HepG2 (cell line): ENCODE results near the gene TPO. TPM values are rescaled to one million over a fixed set of nuclear protein-coding genes. Genes with fewer than 3 reads are reported as not detected.

ENCODE experiments used
- ATAC-seq: fragments of 200-7000 bp; cut with Tn5 transposase; 3 replicates; pipeline ENCODE4 v1.9.1; 2020; ENCODE audit warnings: mild to moderate bottlenecking, moderate library complexity
- BruUV-seq: library from RNA; stranded (reverse); fragments of 400-500 nt; replicated peaks from 2 replicates; lab custom pipeline; 2021; lab: Mats Ljungman, UMichigan
- CTCF ChIA-PET: fragments of 300-600 bp; formaldehyde crosslinking; extraction: SDS; loops from one replicate; lab custom pipeline; 2021; ENCODE audit warnings: low total read pairs, inconsistent platforms, low intra/inter-chr PET ratio; lab: Yijun Ruan, JAX
- POLR2A ChIA-PET: fragments of 350-600 bp; sonication (Branson Sonifier 250); formaldehyde crosslinking; loops from one replicate; lab custom pipeline; 2020; ENCODE audit warnings: antibody characterized with exemption, inconsistent platforms; lab: Yijun Ruan, JAX
- DNase-seq: peaks from one replicate; pipeline ENCODE4 v3.0.0-alpha.2; 2015; ENCODE audit warnings: low spot score
- FAIRE-seq: peaks from 3 replicates; lab custom pipeline; 2011; peaks lifted over from hg19 to GRCh38; lab: Jason Lieb, UNC
- H2AFZ ChIP-seq: one replicate; pipeline ENCODE4 v1.6.1; 2011; ENCODE audit warnings: low read length, inconsistent platforms
- H3K27ac ChIP-seq: fragments of 300-600 bp; 3 replicates; pipeline ENCODE4 v1.8.0; 2011; ENCODE audit warnings: mixed run types, mild to moderate bottlenecking, mixed read lengths, low read length, inconsistent platforms; ENCODE audit not compliant: insufficient read depth; ENCODE audit errors: extremely low read length
- H3K27me3 ChIP-seq, 2 experiments: fragments of 200-600 bp in 1 of 2; 2 replicates in 1 of 2; 3 replicates in 1 of 2; pipeline versions ENCODE4 v1.6.0 to v1.8.0; 2011; ENCODE audit warnings: low read length in 2 of 2, mild to moderate bottlenecking in 2 of 2, moderate library complexity in 2 of 2, inconsistent platforms in 1 of 2; ENCODE audit not compliant: insufficient read depth in 2 of 2, control insufficient read depth in 1 of 2
- H3K36me3 ChIP-seq, 2 experiments: fragments of 200-600 bp in 1 of 2; replicated peaks in 1 of 2; 2 replicates in 1 of 2; 3 replicates in 1 of 2; pipeline versions ENCODE4 v1.5.1 to v1.8.0; 2011; ENCODE audit warnings: low read length in 2 of 2, inconsistent platforms in 1 of 2; ENCODE audit not compliant: insufficient read depth in 2 of 2, control insufficient read depth in 1 of 2
- H3K4me1 ChIP-seq: 2 replicates; pipeline ENCODE4 v1.5.1; 2012; ENCODE audit warnings: low read length, inconsistent platforms; ENCODE audit not compliant: insufficient read depth
- H3K4me2 ChIP-seq: 2 replicates; pipeline ENCODE4 v1.6.0; 2011; ENCODE audit warnings: low read depth, low read length, inconsistent platforms
- H3K4me3 ChIP-seq, 3 experiments: fragments of 200-600 bp in 1 of 3; sonication (generic), shearing (Covaris generic) in 1 of 3; replicated peaks in 1 of 3; 2 replicates each; pipeline ENCODE4 v1.5.1; 2011 to 2016; ENCODE audit warnings: low read length in 3 of 3, inconsistent platforms in 2 of 3, low read depth in 2 of 3, mild to moderate bottlenecking in 2 of 3, control low read depth in 1 of 3, mixed read lengths in 1 of 3; ENCODE audit not compliant: insufficient read depth in 1 of 3
- H3K79me2 ChIP-seq: one replicate; pipeline ENCODE4 v1.6.1; 2011; ENCODE audit warnings: low read length, inconsistent platforms; ENCODE audit not compliant: insufficient read depth
- H3K9ac ChIP-seq: 2 replicates; pipeline ENCODE4 v1.6.0; 2011; ENCODE audit warnings: mild to moderate bottlenecking, low read depth, low read length, inconsistent platforms; ENCODE audit not compliant: insufficient read depth
- H3K9me3 ChIP-seq: 2 replicates; pipeline ENCODE4 v1.5.1; 2012; ENCODE audit warnings: mild to moderate bottlenecking, low read length
- H4K20me1 ChIP-seq: 2 replicates; pipeline ENCODE4 v1.6.0; 2011; ENCODE audit warnings: inconsistent platforms, mild to moderate bottlenecking, low read length, moderate library complexity; ENCODE audit not compliant: insufficient read depth
- ATF4 ChIP-seq, 2 experiments: fragments of 450-650 bp in 1 of 2; sonication (generic) in 1 of 2; formaldehyde crosslinking; IDR thresholded peaks; 2 replicates each; pipeline versions ENCODE4 v1.5.0 to v1.8.0; 2020 to 2022; ENCODE audit warnings: mild to moderate bottlenecking in 1 of 2, missing genetic modification reagents in 1 of 2
- CREBL2 ChIP-seq: sonication (generic); formaldehyde crosslinking; IDR thresholded peaks from 2 replicates; pipeline ENCODE4 v1.8.1; 2023; ENCODE audit warnings: missing genetic modification reagents, mild to moderate bottlenecking, borderline replicate concordance
- FOXO4 ChIP-seq: sonication (generic); formaldehyde crosslinking; conservative IDR thresholded peaks from 2 replicates; pipeline ENCODE4 v1.8.1; 2023; ENCODE audit warnings: missing genetic modification reagents
- ISX ChIP-seq: sonication (generic); formaldehyde crosslinking; conservative IDR thresholded peaks from 2 replicates; pipeline ENCODE4 v1.5.0; 2020; ENCODE audit warnings: missing genetic modification reagents
- MAFG ChIP-seq: sonication (generic); formaldehyde crosslinking; IDR thresholded peaks from 2 replicates; pipeline ENCODE4 v1.5.1; 2020; ENCODE audit warnings: mild to moderate bottlenecking, missing genetic modification reagents
- PHF8 ChIP-seq: sonication (generic); formaldehyde crosslinking; IDR thresholded peaks from 2 replicates; pipeline ENCODE4 v1.5.0; 2020; ENCODE audit warnings: missing genetic modification reagents
- ZNF441 ChIP-seq: sonication (generic); formaldehyde crosslinking; IDR thresholded peaks from 2 replicates; pipeline ENCODE4 v1.7.0; 2021; ENCODE audit warnings: missing genetic modification reagents, borderline replicate concordance
- ZNF770 ChIP-seq: sonication (generic); formaldehyde crosslinking; IDR thresholded peaks from 2 replicates; pipeline ENCODE4 v1.5.0; 2020; ENCODE audit warnings: mild to moderate bottlenecking, missing genetic modification reagents
- ZNF816 ChIP-seq: sonication (generic); formaldehyde crosslinking; IDR thresholded peaks from 2 replicates; pipeline ENCODE4 v1.8.0; 2022; ENCODE audit warnings: missing genetic modification reagents, mild to moderate bottlenecking, borderline replicate concordance
- WGBS: methylation state at CpG from one replicate; pipeline ENCODE4 v1.1.6; 2017; ENCODE audit warnings: low lambda C conversion rate; 5-methylcytosine and 5-hydroxymethylcytosine counted together
- in situ Hi-C: cut with HindIII; loops from 2 replicates; pipeline ENCODE4 v1.10.0; 2017; ENCODE audit warnings: low pct_unique_long_range_greater_than_20kb; ENCODE audit not compliant: extremely low pct_ligation_motif_present
- intact Hi-C: fragments of 100-400 bp; cut with micrococcal nuclease; formaldehyde crosslinking; loops from one replicate; pipeline ENCODE4 v1.10.0; 2022; ENCODE audit not compliant: unreplicated experiment
- polyA plus RNA-seq, 8 experiments: library from polyadenylated mRNA; depleted of rRNA in 3 of 8; stranded (reverse) in 7 of 8; unstranded in 1 of 8; fragments of >200 nt; fragmentation: Illumina TruSeq in 4 of 8; extraction: Trizol in 4 of 8; gene quantifications; 2 replicates each; pipeline versions ENCODE4 v1.2.1 to v1.2.3, GENCODE V29; 2011 to 2016; ENCODE audit warnings: low read depth in 4 of 8, missing spikeins in 1 of 8, mixed read lengths in 1 of 8; ENCODE audit not compliant: insufficient read depth in 1 of 8
- total RNA-seq, 5 experiments: library from RNA; depleted of rRNA; stranded (reverse); fragments of >200 nt; fragmentation: Illumina TruSeq; extraction: Trizol; gene quantifications; 2 replicates each; pipeline ENCODE4 v1.2.3, GENCODE V29; 2016; ENCODE audit warnings: low read depth in 1 of 5

The TPO gene
- total and polyA plus RNA-seq, 2 of the 13 experiments (the other 11 are each of a cell fraction or from before 2014, with no cell fraction given), result not detected

GRCh38 chr2:1398191-1398590 lies 15.1 kb upstream of the TPO start:
- BruUV-seq, result no TSS peak
- CTCF ChIA-PET, result no interaction called here
- no peaks in the 10 kb centered on the region for H3K79me2 ChIP-seq
- H3K4me2 ChIP-seq, result no peak overlapping the region
- no peak overlapping the region for H2AFZ ChIP-seq
- ATAC-seq (no peak), FAIRE-seq (no peak), DNase-seq (no peak)
- no peak overlapping the region for H3K9ac ChIP-seq
- TF ChIP-seq ATF4 (CRISPR knock-in tag; IDR thresholded peaks at IDR 0.05) (no peak), CREBL2 (CRISPR knock-in tag) (no peak)
- H3K27me3 ChIP-seq, result peaks cover 3 to 33% of the 10 kb centered on the region in 2 experiments; a peak in 3 of 5 replicates
- in situ Hi-C loops, result no loop called here
- no peak overlapping the region for H3K4me3 ChIP-seq
- WGBS, result 10% methylated on average over 7 of the region's 7 CpGs
- no peaks in the 10 kb centered on the region for H4K20me1 ChIP-seq
- POLR2A ChIA-PET, result no interaction called here
- H3K4me1 ChIP-seq, result no peaks in the 10 kb centered on the region
- no peaks in the 10 kb centered on the region for H3K9me3 ChIP-seq
- intact Hi-C loops, result no loop called here
- no peak overlapping the region for H3K27ac ChIP-seq
- H3K36me3 ChIP-seq, result no peaks in the 10 kb centered on the region

- in situ Hi-C loops, result no loop called here
- no TSS peak for BruUV-seq
- CTCF ChIA-PET, result no interaction called here
- TF ChIP-seq FOXO4 (CRISPR knock-in tag) (no peak), PHF8 (CRISPR knock-in tag) (no peak), ZNF441 (CRISPR knock-in tag) (no peak), ZNF770 (no peak), ISX (no peak), ZNF816 (no peak), MAFG (CRISPR knock-in tag) (no peak)
Observed at GRCh38 chr2:1400943-1401735, 12.1 kb upstream of the TPO start.

More at GRCh38 chr2:1400943-1401735, 12.1 kb upstream of the TPO start:
- DNase-seq (no peak), FAIRE-seq (no peak), ATAC-seq (no peak)
- no peaks in the 10 kb centered on the region for H3K79me2 ChIP-seq
- no peak overlapping the region for H3K4me2 ChIP-seq
- H3K4me3 ChIP-seq, result no peak overlapping the region
- no peak overlapping the region for H3K9ac ChIP-seq
- no peaks in the 10 kb centered on the region for H3K9me3 ChIP-seq
- no peak overlapping the region for H2AFZ ChIP-seq
- H3K27ac ChIP-seq, result no peak overlapping the region
- 8% methylated on average over 8 of the region's 8 CpGs for WGBS
- H4K20me1 ChIP-seq, result no peaks in the 10 kb centered on the region
- POLR2A ChIA-PET, result no interaction called here
- H3K4me1 ChIP-seq, result no peaks in the 10 kb centered on the region
- H3K27me3 ChIP-seq, result peaks cover 3 to 20% of the 10 kb centered on the region in 2 experiments; a peak in 2 of 5 replicates
- H3K36me3 ChIP-seq, result no peaks in the 10 kb centered on the region
- intact Hi-C loops, result no loop called here
